Right lobe of liver (tissue), 6 donors: ENCODE data around the gene CILP2. TPM values are rescaled to one million over a fixed set of nuclear protein-coding genes. Genes with fewer than 3 reads are reported as not detected.

Experiments
- ATAC-seq, 4 donors: fragments of 200-7000 bp; cut with Tn5 transposase; one replicate each; pipeline ENCODE4 v1.9.1; 2020; ENCODE audit warnings: mild to moderate bottlenecking in 4 of 4, moderate library complexity in 4 of 4
- DNase-seq, 3 donors: peaks; one replicate each; pipeline ENCODE4 v3.0.0-alpha.2; 2020
- H3K27ac ChIP-seq, 3 donors: fragments of 200-600 bp; one replicate each; pipeline ENCODE4 v1.8.0; 2022
- H3K27me3 ChIP-seq, 2 donors: fragments of 200-600 bp; one replicate each; pipeline ENCODE4 v1.8.0; 2022
- H3K36me3 ChIP-seq, 4 donors: fragments of 200-600 bp; sonication (generic) in 1 of 4; one replicate each; pipeline versions ENCODE4 v1.5.1 to v1.8.0; 2017 to 2022; ENCODE audit warnings: control low read depth in 1 of 4
- H3K4me1 ChIP-seq, 4 donors: fragments of 200-600 bp; sonication (generic) in 1 of 4; one replicate each; pipeline versions ENCODE4 v1.5.1 to v1.8.0; 2017 to 2022; ENCODE audit warnings: control low read depth in 1 of 4
- H3K4me3 ChIP-seq, 3 donors: fragments of 200-600 bp; one replicate each; pipeline ENCODE4 v1.8.0; 2022
- H3K9me3 ChIP-seq, 4 donors: fragments of 200-600 bp; sonication (generic) in 1 of 4; one replicate each; pipeline versions ENCODE4 v1.5.1 to v1.8.0; 2017 to 2022; ENCODE audit warnings: control low read depth in 1 of 4
- CTCF ChIP-seq, 4 donors: fragments of 200-600 bp in 3 of 4; fragments of 450-650 bp in 1 of 4; IDR thresholded peaks; one replicate each; pipeline versions ENCODE4 v1.5.1 to v1.8.0; 2016 to 2022; ENCODE audit warnings: antibody characterized with exemption in 4 of 4, mild to moderate bottlenecking in 2 of 4
- POLR2A ChIP-seq: fragments of 450-650 bp; IDR thresholded peaks from one replicate; pipeline ENCODE4 v1.6.1; 2017; ENCODE audit warnings: antibody characterized with exemption, mild to moderate bottlenecking
- WGBS: methylation state at CpG from one replicate; pipeline ENCODE4 v1.1.6; 2018; ENCODE audit warnings: low coverage, low lambda C conversion rate; ENCODE audit not compliant: insufficient coverage; ENCODE audit errors: missing lambda C conversion rate; 5-methylcytosine and 5-hydroxymethylcytosine counted together
- intact Hi-C, 2 donors: fragments of 100-400 bp; cut with DNase I; formaldehyde crosslinking; loops; one replicate each; pipeline versions ENCODE4 v1.11.2 to v1.14.1; 2022
- total RNA-seq, 6 experiments: library from RNA; depleted of rRNA in 2 of 6; stranded (reverse); fragments of >200 nt in 2 of 6; fragmentation: NEBNext Ultra II Directional in 3 of 6; extraction: Animal tissue kit (Norgen Biotek cat#: 25700) in 3 of 6; gene quantifications; one replicate each; pipeline versions ENCODE4 v1.1.0 to v1.2.4, GENCODE V29; 2016 to 2023
- donor health status: DM: no; HTN: yes; CAD: no.
- donor health status: DM: no; HTN: no; CAD: no.
- donor health status: DM: no; HTN: no; CAD: no.
- donor health status: DM: no; HTN: yes; CAD: no.
- donor health status: DM: no; HTN: yes; CAD: no.

CILP2 gene
- total RNA-seq, 6 experiments from 2014 or later = 0.05 to 0.33 (median 0.19) TPM; not detected in 2

DNA sequence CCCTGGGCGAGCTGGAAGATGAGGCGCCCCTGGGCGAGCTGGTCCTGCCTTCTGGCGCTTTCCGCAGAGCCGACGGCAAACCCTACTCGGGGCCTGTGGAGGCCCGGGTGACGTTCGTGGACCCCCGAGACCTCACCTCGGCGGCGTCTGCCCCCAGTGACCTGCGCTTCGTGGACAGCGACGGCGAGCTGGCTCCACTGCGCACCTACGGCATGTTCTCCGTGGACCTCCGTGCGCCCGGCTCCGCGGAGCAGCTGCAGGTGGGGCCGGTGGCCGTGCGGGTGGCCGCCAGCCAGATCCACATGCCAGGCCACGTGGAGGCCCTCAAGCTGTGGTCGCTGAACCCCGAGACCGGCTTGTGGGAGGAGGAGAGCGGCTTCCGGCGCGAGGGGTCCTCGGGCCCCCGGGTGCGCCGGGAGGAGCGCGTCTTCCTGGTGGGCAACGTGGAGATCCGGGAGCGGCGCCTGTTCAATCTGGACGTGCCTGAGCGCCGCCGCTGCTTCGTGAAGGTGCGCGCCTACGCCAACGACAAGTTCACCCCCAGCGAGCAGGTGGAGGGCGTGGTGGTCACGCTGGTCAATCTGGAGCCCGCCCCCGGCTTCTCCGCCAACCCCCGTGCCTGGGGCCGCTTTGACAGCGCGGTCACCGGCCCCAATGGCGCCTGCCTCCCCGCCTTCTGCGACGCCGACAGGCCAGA lies 6.3 kb downstream of the CILP2 start:
- no peaks in the 10 kb centered on the region for H3K36me3 ChIP-seq
- H3K4me3 ChIP-seq = no peak overlapping the region
- intact Hi-C loops = loop anchor here in 1 of 2 donors (10.0 kb wide), 1 partner anchor 410 kb away; no protein-coding TSS in a partner anchor
- no peaks in the 10 kb centered on the region for H3K4me1 ChIP-seq
- no peaks in the 10 kb centered on the region for H3K9me3 ChIP-seq
- no peaks in the 10 kb centered on the region for H3K27me3 ChIP-seq
- ATAC-seq (no peak), DNase-seq (no peak)
- WGBS = 100% methylated on average over 1 of the region's 75 CpGs
- TF ChIP-seq CTCF (IDR thresholded peaks at IDR 0.05) = no peak
- no peak for TF ChIP-seq POLR2A
- H3K27ac ChIP-seq = no peak overlapping the region

GRCh38 chr19:19544954-19545591 lies 7.0 kb downstream of the CILP2 start:
- no peaks in the 10 kb centered on the region for H3K27me3 ChIP-seq
- H3K9me3 ChIP-seq = no peaks in the 10 kb centered on the region
- DNase-seq (peak in 1 of 3 donors; percentile 51), ATAC-seq (no peak)
- TF ChIP-seq CTCF (IDR thresholded peaks at IDR 0.05) (no peak), POLR2A (no peak)
- no CpG with 5 or more reads among the region's 53 CpGs for WGBS
- intact Hi-C loops = loop anchor here in 1 of 2 donors (10.0 kb wide), 1 partner anchor 410 kb away; no protein-coding TSS in a partner anchor
- H3K4me1 ChIP-seq = no peaks in the 10 kb centered on the region
- no peak overlapping the region for H3K4me3 ChIP-seq
- no peak overlapping the region for H3K27ac ChIP-seq
- no peaks in the 10 kb centered on the region for H3K36me3 ChIP-seq

GRCh38 chr19:19545707-19546106 lies 7.6 kb downstream of the CILP2 start:
- Histone ChIP-seq H3K9me3 (no peaks in the 10 kb centered on the region), H3K4me1 (no peaks in the 10 kb centered on the region), H3K36me3 (no peaks in the 10 kb centered on the region), H3K4me3 (no peak overlapping the region), H3K27me3 (no peaks in the 10 kb centered on the region), H3K27ac (no peak overlapping the region)
- DNase-seq = no peak
- WGBS = 62% methylated on average over 3 of the region's 23 CpGs
- intact Hi-C loops = loop anchor here in 1 of 2 donors (10.0 kb wide), 1 partner anchor 409 kb away; no protein-coding TSS in a partner anchor
- no peak for TF ChIP-seq POLR2A
- no peak for TF ChIP-seq CTCF (IDR thresholded peaks at IDR 0.05)
- no peak for ATAC-seq

DNA sequence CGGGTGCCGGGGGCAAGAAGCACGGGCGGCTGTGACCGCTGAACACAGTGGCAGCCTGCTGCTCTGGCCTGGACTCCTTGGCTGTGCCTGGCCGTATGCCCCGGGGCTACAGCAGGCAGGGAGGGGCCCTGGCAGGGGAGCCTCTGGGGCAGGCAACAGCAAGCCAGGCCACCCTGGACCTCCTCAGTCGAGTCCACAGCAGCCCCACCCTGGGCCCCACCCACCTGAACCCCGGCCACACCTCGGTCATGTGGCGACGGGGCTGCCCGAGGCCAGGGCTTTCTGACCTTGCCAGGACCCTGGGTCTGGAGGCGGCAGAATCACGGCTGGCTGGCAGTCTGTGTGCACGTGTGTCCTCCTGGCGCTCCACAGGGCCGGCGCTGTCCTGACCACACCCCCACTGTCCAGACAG lies 8.7 kb downstream of the CILP2 start:
- TF ChIP-seq CTCF (IDR thresholded peaks at IDR 0.05) (no peak), POLR2A (no peak)
- intact Hi-C loops = loop anchor here in 1 of 2 donors (10.0 kb wide), 1 partner anchor 408 kb away; no protein-coding TSS in a partner anchor
- no peaks in the 10 kb centered on the region for H3K4me1 ChIP-seq
- H3K36me3 ChIP-seq = no peaks in the 10 kb centered on the region
- H3K9me3 ChIP-seq = no peaks in the 10 kb centered on the region
- no peak overlapping the region for H3K27ac ChIP-seq
- ATAC-seq = no peak
- 70% methylated on average over 2 of the region's 19 CpGs for WGBS
- no peak for DNase-seq
- no peak overlapping the region for H3K4me3 ChIP-seq
- H3K27me3 ChIP-seq = no peaks in the 10 kb centered on the region
